SK-N-SH (cell line): ENCODE results near the gene STARD5. TPM values are rescaled to one million over a fixed set of nuclear protein-coding genes. Genes with fewer than 3 reads are reported as not detected.

Source experiments
- CTCF ChIA-PET: fragments of 300-600, 350-600 bp; formaldehyde crosslinking; extraction: SDS; loops from one replicate; lab custom pipeline; 2021; lab: Yijun Ruan, JAX
- POLR2A ChIA-PET: fragments of 350-600 bp; sonication (Branson Sonifier 250); formaldehyde crosslinking; extraction: SDS; loops from one replicate; lab custom pipeline; 2020; ENCODE audit warnings: antibody characterized with exemption, inconsistent platforms; lab: Yijun Ruan, JAX
- DNase-seq: peaks from one replicate; pipeline ENCODE4 v3.0.0; 2012
- H2AFZ ChIP-seq: fragments of 200-600 bp; sonication (generic); 2 replicates; pipeline ENCODE4 v1.8.1; 2016; ENCODE audit warnings: antibody characterized with exemption, mild to moderate bottlenecking, low read depth
- H3F3A ChIP-seq: fragments of 200-600 bp; sonication (generic); replicated peaks from 2 replicates; pipeline ENCODE3; 2016; ENCODE audit warnings: antibody characterized with exemption, mild to moderate bottlenecking; ENCODE audit not compliant: insufficient read depth
- H3K27ac ChIP-seq, 2 experiments: fragments of 200-500 bp in 1 of 2; fragments of 200-600 bp in 1 of 2; sonication (Bioruptor generic) in 1 of 2; sonication (generic), shearing (Covaris generic) in 1 of 2; 2 replicates each; pipeline versions ENCODE4 v1.5.1 to v1.6.1; 2014 to 2016; ENCODE audit warnings: low read depth in 2 of 2, inconsistent platforms in 1 of 2, low read length in 1 of 2, mild to moderate bottlenecking in 1 of 2, mixed read lengths in 1 of 2
- H3K27me3 ChIP-seq: fragments of 200-600 bp; sonication (generic), shearing (Covaris generic); 2 replicates; pipeline ENCODE4 v1.6.1; 2016; ENCODE audit warnings: mixed run types; ENCODE audit not compliant: insufficient read depth
- H3K36me3 ChIP-seq, 2 experiments: fragments of 200-500 bp in 1 of 2; fragments of 200-600 bp in 1 of 2; sonication (Bioruptor generic) in 1 of 2; sonication (generic) in 1 of 2; replicated peaks in 1 of 2; 2 replicates each; pipeline versions ENCODE3 to v1.5.1; 2014 to 2016; ENCODE audit warnings: low read length in 1 of 2, mild to moderate bottlenecking in 1 of 2; ENCODE audit not compliant: insufficient read depth in 2 of 2, control insufficient read depth in 1 of 2
- H3K4me1 ChIP-seq, 2 experiments: fragments of 200-500 bp in 1 of 2; fragments of 200-600 bp in 1 of 2; sonication (Bioruptor generic) in 1 of 2; sonication (generic), shearing (Covaris generic) in 1 of 2; 2 replicates each; pipeline versions ENCODE4 v1.5.1 to v1.6.1; 2014 to 2016; ENCODE audit warnings: low read depth in 1 of 2, low read length in 1 of 2, mixed run types in 1 of 2; ENCODE audit not compliant: insufficient read depth in 2 of 2, control insufficient read depth in 1 of 2
- H3K4me2 ChIP-seq: fragments of 200-600 bp; sonication (generic), shearing (Covaris generic); 2 replicates; pipeline ENCODE4 v1.6.1; 2017; ENCODE audit warnings: mixed run types
- H3K4me3 ChIP-seq, 2 experiments: fragments of 200-500 bp in 1 of 2; fragments of 200-600 bp in 1 of 2; sonication (Bioruptor generic) in 1 of 2; sonication (generic), shearing (Covaris generic) in 1 of 2; 2 replicates each; pipeline versions ENCODE4 v1.5.1 to v1.8.1; 2014 to 2016; ENCODE audit warnings: low read depth in 2 of 2, inconsistent platforms in 1 of 2, low read length in 1 of 2, mild to moderate bottlenecking in 1 of 2, mixed read lengths in 1 of 2, moderate library complexity in 1 of 2
- H3K79me2 ChIP-seq: fragments of 200-600 bp; sonication (generic); 2 replicates; pipeline ENCODE4 v1.8.1; 2017; ENCODE audit warnings: mild to moderate bottlenecking; ENCODE audit not compliant: insufficient read depth
- H3K9ac ChIP-seq: fragments of 200-600 bp; sonication (generic); 2 replicates; pipeline ENCODE4 v1.6.1; 2017; ENCODE audit warnings: mixed run types
- H3K9me2 ChIP-seq: fragments of 200-600 bp; sonication (generic); 2 replicates; pipeline ENCODE4 v1.6.1; 2017; ENCODE audit warnings: mixed run types
- H3K9me3 ChIP-seq: fragments of 200-600 bp; sonication (generic); 2 replicates; pipeline ENCODE4 v1.6.1; 2017; ENCODE audit warnings: mixed run types, mild to moderate bottlenecking, moderate library complexity
- H4K20me1 ChIP-seq: fragments of 200-600 bp; sonication (generic); 2 replicates; pipeline ENCODE4 v1.6.1; 2017; ENCODE audit warnings: mild to moderate bottlenecking, mixed run types; ENCODE audit not compliant: insufficient read depth
- CHD2 ChIP-seq: fragments of 150-350 bp; IDR thresholded peaks from 2 replicates; pipeline ENCODE4 v1.6.1; 2018; ENCODE audit warnings: low read length; ENCODE audit not compliant: partially characterized antibody
- EP300 ChIP-seq, 2 experiments: IDR thresholded peaks; 2 replicates each; pipeline versions ENCODE4 v1.4.0 to v1.6.1; 2012; ENCODE audit warnings: borderline replicate concordance in 1 of 2, low read depth in 1 of 2, low read length in 1 of 2
- FOSL2 ChIP-seq: IDR thresholded peaks from 2 replicates; pipeline ENCODE4 v1.4.0; 2012; ENCODE audit warnings: low read depth, mild to moderate bottlenecking, moderate library complexity, borderline replicate concordance
- GATA2 ChIP-seq: sonication (generic); formaldehyde crosslinking; IDR thresholded peaks from 2 replicates; pipeline ENCODE4 v1.5.0; 2020; ENCODE audit warnings: mild to moderate bottlenecking, missing genetic modification reagents
- MXI1 ChIP-seq: IDR thresholded peaks from 2 replicates; pipeline ENCODE4 v1.6.1; 2012; ENCODE audit warnings: mild to moderate bottlenecking, low read depth, low read length, improper control_type of control experiment
- NFIC ChIP-seq: IDR thresholded peaks from 2 replicates; pipeline ENCODE4 v1.4.0; 2012; ENCODE audit warnings: borderline replicate concordance
- NRF1 ChIP-seq: IDR thresholded peaks from 2 replicates; pipeline ENCODE4 v1.6.1; 2012; ENCODE audit warnings: low read depth, mild to moderate bottlenecking, low read length
- RAD21 ChIP-seq: IDR thresholded peaks from 2 replicates; pipeline ENCODE4 v1.6.1; 2012; ENCODE audit warnings: mild to moderate bottlenecking, low read length
- RXRA ChIP-seq: IDR thresholded peaks from 2 replicates; pipeline ENCODE4 v1.4.0; 2012; ENCODE audit warnings: low read depth, mild to moderate bottlenecking, borderline replicate concordance
- SIN3A ChIP-seq: IDR thresholded peaks from 2 replicates; pipeline ENCODE4 v1.6.1; 2012; ENCODE audit warnings: low read depth, mild to moderate bottlenecking, low read length, moderate library complexity, borderline replicate concordance
- TEAD4 ChIP-seq: IDR thresholded peaks from 2 replicates; pipeline ENCODE4 v1.4.0; 2012; ENCODE audit warnings: mild to moderate bottlenecking, borderline replicate concordance; ENCODE audit not compliant: insufficient read depth
- YY1 ChIP-seq: IDR thresholded peaks from 2 replicates; pipeline ENCODE4 v1.4.0; 2012; ENCODE audit warnings: low read depth, mild to moderate bottlenecking
- WGBS: methylation state at CpG from one replicate; pipeline ENCODE4 v1.1.6; 2017; ENCODE audit warnings: low lambda C conversion rate; 5-methylcytosine and 5-hydroxymethylcytosine counted together
- polyA plus RNA-seq, 3 experiments: library from polyadenylated mRNA; depleted of rRNA; stranded (reverse); fragments of >200 nt; gene quantifications; 2 replicates each; pipeline ENCODE4 v1.2.3, GENCODE V29; 2012
- TF ChIP-seq, protein P1 (sequence below): fragments of 200-600 bp; sonication (generic); IDR thresholded peaks from 2 replicates; pipeline ENCODE4 v1.6.1; 2017; ENCODE audit warnings: antibody characterized with exemption, mild to moderate bottlenecking, moderate library complexity
- TF ChIP-seq, protein P2 (sequence below): fragments of 150-350 bp; IDR thresholded peaks from 2 replicates; pipeline ENCODE4 v1.6.1; 2016; ENCODE audit warnings: mild to moderate bottlenecking, low read depth, low read length
- TF ChIP-seq, protein P3 (sequence below): IDR thresholded peaks from 2 replicates; pipeline ENCODE4 v1.4.0; 2012; ENCODE audit warnings: low read depth, borderline replicate concordance
- TF ChIP-seq, protein P4 (sequence below): fragments of 150-350 bp; IDR thresholded peaks from 2 replicates; pipeline ENCODE4 v1.6.1; 2017; ENCODE audit warnings: antibody characterized with exemption, low read length, low read depth, borderline replicate concordance
- TF ChIP-seq, protein P5 (sequence below): IDR thresholded peaks from 2 replicates; pipeline ENCODE4 v1.6.1; 2012; ENCODE audit warnings: mild to moderate bottlenecking, low read depth, low read length, moderate library complexity

STARD5 gene
- polyA plus RNA-seq, 1 of the 3 experiments (the other 2 are of a cell fraction): 1.6 TPM

DNA sequence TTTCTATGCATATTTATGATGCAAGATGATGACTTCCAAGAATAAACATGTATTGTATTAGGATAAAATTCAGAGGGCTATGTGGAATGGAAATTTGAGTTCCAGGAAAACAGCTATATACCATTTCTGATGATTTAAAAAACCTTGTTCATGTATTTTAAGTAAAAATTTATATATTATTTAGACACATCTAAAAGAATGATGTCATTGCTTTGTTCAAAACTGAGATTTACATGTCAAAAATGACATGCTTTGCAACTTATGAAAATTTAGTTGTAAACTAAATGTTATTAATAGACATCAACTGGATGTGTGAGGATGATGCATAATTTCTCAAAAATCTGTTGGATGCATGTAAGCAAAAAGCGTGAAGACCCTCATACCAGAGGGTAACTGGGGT is 2.3 kb downstream of the STARD5 start (continued):
- TF ChIP-seq, protein P1, sequence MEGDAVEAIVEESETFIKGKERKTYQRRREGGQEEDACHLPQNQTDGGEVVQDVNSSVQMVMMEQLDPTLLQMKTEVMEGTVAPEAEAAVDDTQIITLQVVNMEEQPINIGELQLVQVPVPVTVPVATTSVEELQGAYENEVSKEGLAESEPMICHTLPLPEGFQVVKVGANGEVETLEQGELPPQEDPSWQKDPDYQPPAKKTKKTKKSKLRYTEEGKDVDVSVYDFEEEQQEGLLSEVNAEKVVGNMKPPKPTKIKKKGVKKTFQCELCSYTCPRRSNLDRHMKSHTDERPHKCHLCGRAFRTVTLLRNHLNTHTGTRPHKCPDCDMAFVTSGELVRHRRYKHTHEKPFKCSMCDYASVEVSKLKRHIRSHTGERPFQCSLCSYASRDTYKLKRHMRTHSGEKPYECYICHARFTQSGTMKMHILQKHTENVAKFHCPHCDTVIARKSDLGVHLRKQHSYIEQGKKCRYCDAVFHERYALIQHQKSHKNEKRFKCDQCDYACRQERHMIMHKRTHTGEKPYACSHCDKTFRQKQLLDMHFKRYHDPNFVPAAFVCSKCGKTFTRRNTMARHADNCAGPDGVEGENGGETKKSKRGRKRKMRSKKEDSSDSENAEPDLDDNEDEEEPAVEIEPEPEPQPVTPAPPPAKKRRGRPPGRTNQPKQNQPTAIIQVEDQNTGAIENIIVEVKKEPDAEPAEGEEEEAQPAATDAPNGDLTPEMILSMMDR: no peak
- TF ChIP-seq, protein P2, sequence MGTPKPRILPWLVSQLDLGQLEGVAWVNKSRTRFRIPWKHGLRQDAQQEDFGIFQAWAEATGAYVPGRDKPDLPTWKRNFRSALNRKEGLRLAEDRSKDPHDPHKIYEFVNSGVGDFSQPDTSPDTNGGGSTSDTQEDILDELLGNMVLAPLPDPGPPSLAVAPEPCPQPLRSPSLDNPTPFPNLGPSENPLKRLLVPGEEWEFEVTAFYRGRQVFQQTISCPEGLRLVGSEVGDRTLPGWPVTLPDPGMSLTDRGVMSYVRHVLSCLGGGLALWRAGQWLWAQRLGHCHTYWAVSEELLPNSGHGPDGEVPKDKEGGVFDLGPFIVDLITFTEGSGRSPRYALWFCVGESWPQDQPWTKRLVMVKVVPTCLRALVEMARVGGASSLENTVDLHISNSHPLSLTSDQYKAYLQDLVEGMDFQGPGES: no peak
- TF ChIP-seq YY1 (no peak), TEAD4 (no peak), FOSL2 (no peak), EP300 (IDR thresholded peaks at IDR 0.05; ENCODE audit: borderline replicate concordance in 1 of 2, low read depth in 1 of 2, low read length in 1 of 2) (no peak), NFIC (no peak), RAD21 (no peak), RXRA (no peak), SIN3A (no peak)
- TF ChIP-seq, protein P3, sequence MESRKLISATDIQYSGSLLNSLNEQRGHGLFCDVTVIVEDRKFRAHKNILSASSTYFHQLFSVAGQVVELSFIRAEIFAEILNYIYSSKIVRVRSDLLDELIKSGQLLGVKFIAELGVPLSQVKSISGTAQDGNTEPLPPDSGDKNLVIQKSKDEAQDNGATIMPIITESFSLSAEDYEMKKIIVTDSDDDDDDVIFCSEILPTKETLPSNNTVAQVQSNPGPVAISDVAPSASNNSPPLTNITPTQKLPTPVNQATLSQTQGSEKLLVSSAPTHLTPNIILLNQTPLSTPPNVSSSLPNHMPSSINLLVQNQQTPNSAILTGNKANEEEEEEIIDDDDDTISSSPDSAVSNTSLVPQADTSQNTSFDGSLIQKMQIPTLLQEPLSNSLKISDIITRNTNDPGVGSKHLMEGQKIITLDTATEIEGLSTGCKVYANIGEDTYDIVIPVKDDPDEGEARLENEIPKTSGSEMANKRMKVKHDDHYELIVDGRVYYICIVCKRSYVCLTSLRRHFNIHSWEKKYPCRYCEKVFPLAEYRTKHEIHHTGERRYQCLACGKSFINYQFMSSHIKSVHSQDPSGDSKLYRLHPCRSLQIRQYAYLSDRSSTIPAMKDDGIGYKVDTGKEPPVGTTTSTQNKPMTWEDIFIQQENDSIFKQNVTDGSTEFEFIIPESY: no peak

DNA sequence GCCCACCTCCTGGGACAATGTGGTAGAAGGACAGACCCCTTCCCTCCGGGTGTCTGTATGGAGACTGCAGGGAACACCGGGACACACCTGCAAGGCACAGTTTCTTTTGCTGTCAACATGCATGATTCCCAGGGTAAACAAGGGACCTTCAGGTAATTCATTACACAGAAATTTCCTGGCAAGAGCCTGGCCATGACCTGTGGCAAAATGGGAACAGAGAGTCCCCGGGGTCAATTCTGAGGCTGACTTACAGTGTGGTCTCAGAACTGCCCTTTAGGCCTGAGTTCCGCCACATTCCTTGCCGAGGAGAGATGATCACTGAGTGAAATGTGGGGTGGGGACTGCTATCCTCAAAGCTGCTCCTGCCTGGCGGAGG is 6.3 kb downstream of the STARD5 start:
- Histone ChIP-seq H3K9ac (no peak overlapping the region), H3K4me1 (peaks cover 0 to 7% of the 10 kb centered on the region in 2 experiments; a peak in 1 of 4 replicates), H3K9me2 (no peaks in the 10 kb centered on the region), H3K27me3 (no peaks in the 10 kb centered on the region), H4K20me1 (no peaks in the 10 kb centered on the region), H3K27ac (no peak overlapping the region), H2AFZ (no peak overlapping the region), H3K4me3 (no peak overlapping the region), H3K9me3 (no peaks in the 10 kb centered on the region), H3K79me2 (no peaks in the 10 kb centered on the region), H3K4me2 (no peak overlapping the region), H3K36me3 (no peaks in the 10 kb centered on the region), H3F3A (peaks cover 8% of the 10 kb centered on the region)
- ChIA-PET POLR2A (no interaction called here), CTCF (no interaction called here)
- DNase-seq: no peak
- 72% methylated on average over 5 of the region's 6 CpGs for whole genome bisulfite sequencing
- TF ChIP-seq, protein P3: no peak
- TF ChIP-seq TEAD4 (no peak), MXI1 (no peak), NRF1 (no peak), RXRA (no peak), CHD2 (no peak), GATA2 (CRISPR knock-in tag) (no peak), EP300 (IDR thresholded peaks at IDR 0.05; ENCODE audit: borderline replicate concordance in 1 of 2, low read depth in 1 of 2, low read length in 1 of 2) (no peak)
- TF ChIP-seq, protein P4, sequence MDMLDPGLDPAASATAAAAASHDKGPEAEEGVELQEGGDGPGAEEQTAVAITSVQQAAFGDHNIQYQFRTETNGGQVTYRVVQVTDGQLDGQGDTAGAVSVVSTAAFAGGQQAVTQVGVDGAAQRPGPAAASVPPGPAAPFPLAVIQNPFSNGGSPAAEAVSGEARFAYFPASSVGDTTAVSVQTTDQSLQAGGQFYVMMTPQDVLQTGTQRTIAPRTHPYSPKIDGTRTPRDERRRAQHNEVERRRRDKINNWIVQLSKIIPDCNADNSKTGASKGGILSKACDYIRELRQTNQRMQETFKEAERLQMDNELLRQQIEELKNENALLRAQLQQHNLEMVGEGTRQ: no peak
- TF ChIP-seq, protein P5, sequence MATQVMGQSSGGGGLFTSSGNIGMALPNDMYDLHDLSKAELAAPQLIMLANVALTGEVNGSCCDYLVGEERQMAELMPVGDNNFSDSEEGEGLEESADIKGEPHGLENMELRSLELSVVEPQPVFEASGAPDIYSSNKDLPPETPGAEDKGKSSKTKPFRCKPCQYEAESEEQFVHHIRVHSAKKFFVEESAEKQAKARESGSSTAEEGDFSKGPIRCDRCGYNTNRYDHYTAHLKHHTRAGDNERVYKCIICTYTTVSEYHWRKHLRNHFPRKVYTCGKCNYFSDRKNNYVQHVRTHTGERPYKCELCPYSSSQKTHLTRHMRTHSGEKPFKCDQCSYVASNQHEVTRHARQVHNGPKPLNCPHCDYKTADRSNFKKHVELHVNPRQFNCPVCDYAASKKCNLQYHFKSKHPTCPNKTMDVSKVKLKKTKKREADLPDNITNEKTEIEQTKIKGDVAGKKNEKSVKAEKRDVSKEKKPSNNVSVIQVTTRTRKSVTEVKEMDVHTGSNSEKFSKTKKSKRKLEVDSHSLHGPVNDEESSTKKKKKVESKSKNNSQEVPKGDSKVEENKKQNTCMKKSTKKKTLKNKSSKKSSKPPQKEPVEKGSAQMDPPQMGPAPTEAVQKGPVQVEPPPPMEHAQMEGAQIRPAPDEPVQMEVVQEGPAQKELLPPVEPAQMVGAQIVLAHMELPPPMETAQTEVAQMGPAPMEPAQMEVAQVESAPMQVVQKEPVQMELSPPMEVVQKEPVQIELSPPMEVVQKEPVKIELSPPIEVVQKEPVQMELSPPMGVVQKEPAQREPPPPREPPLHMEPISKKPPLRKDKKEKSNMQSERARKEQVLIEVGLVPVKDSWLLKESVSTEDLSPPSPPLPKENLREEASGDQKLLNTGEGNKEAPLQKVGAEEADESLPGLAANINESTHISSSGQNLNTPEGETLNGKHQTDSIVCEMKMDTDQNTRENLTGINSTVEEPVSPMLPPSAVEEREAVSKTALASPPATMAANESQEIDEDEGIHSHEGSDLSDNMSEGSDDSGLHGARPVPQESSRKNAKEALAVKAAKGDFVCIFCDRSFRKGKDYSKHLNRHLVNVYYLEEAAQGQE: no peak
